GM18858 (cell line): ENCODE results near the gene PIK3C3.
A peak's percentile ranks its signal among the peaks of the same experiment; 100 is the strongest.

Experiments used
- ATAC-seq: cut with Tn5 transposase; IDR thresholded peaks from one replicate; pipeline ENCODE4 v1.9.1; 2021; ENCODE audit not compliant: unreplicated experiment

The PIK3C3 gene

GRCh38 chr18:42113529-42114191 is 158.6 kb downstream of the PIK3C3 start:
- ATAC-seq: peak; percentile 62

DNA sequence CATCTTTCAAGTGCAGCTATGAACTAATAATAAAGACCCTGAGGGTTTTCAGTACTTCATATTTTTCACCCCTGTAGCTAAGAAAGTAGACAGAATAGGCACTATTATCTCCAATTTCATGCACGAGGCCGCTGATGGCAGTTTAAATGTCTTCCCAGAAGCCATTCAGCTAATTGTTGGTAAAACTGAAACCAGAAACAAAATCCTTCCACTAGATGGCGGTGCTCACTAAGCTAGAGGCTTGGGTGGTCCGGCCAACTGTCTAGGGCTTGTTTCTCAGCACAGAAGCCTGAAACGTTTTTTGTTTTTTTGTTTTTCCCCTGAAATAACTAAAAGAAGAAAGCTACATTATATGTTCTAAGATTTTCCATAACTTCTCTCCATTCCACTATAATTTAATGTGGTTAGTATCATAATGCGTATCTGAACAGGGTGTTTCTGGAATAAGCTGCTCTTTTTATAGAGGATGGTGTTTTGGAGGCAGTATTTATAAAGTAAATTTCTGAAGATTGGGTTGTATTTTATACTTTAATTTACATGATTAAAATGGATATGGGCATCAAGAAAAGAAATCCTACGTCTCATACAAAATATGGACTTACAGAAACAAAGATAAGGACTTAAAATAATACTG is 159.4 kb downstream of the PIK3C3 start:
- ATAC-seq: peak; percentile 87

DNA sequence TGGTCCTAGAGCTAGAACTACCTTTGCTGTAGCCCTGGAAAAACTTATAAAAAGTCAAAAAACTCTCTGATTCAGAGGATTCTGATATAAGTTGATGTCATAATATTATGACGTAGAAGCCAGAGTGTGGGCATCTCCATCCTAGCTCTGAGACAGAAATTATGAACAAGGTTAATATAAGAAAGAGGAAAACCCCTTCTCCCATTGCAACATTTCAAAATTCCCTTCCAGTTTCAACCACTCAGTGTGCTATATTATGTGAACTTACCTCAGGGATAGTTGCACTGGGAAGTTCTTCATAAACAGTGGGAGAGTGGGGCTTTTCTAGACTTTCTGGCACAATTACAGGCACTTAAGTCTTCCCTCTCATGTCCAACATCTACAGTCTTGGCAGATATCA is 171.6 kb downstream of the PIK3C3 start:
- no peak for ATAC-seq

DNA sequence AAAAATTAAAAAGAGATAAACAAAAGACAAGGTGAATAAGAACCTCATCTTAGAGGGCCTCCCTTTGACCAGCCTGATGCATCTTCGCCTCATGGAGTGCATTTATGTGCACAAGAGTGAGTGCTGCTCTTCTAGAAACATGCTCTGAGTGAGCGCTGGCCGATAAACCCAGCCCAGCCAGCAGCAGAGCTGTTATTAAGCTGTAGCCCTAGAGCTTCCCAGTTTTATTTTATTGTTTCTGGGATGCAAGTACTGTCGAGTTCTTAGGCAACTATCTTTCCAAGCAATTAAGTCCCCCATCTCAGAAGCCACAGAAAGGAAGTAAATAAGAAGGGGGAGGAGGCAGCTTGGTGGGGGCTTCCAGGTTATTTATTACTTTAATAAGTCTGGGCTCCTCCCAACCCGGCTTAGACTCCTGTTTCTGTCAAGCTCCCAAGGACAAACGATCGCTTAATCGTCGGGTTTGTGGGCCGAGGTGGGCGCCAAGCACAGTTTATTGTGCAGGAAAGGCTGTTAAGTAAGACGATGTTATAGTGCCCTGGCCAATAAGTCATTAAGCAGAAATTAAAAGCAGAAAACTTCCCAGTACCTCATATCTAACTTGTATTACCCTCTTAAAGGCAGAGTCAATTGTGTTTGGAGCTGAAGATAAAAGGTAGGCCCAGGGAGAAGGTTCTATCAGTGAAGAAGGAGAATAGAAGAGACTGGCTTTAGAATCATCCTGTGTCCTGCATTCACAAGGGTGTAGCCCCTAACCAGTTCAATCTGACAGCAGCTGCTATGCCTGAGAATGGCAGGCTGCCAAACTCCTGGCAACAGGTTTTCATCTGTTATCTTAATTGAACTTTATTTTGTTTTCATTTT is 176.3 kb downstream of the PIK3C3 start:
- ATAC-seq: no peak

DNA sequence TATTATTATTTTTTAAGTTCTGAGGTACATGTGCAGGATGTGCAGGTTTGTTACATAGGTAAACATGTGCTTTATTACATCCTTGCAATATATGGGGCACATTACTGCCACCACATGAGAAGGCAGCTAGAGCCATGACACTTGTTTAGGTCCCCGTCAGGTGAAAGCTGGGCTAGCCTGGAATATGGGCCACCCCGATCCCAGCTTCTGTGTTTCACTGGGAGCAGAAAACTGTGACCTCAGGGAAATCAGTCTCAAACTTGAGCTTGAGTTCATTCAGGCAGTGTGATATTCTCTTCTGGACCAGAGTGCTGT is 176.9 kb downstream of the PIK3C3 start:
- ATAC-seq: no peak
